Measurements from ENCODE around the gene TNC.

The TNC gene

GRCh38 chr9:115018547-115019435 lies 99.2 kb downstream of the TNC start:
- WGBS (ENCODE audit: extremely low coverage, insufficient coverage, low lambda C conversion rate): no CpG with 5 or more reads among the region's 8 CpGs

GRCh38 chr9:115016344-115016743 lies 101.6 kb downstream of the TNC start:
- H3K9ac ChIP-seq (ENCODE audit: low read length): no peak overlapping the region
- no peaks in the 10 kb centered on the region for H3K36me3 ChIP-seq (ENCODE audit: control insufficient read depth, insufficient read depth, low read length)
- no peak overlapping the region for H3K4me2 ChIP-seq (ENCODE audit: low read length)
- no peaks in the 10 kb centered on the region for H3K79me1 ChIP-seq (ENCODE audit: low read length)
- H3K79me2 ChIP-seq (ENCODE audit: control insufficient read depth, insufficient read depth, low read length): no peaks in the 10 kb centered on the region
- H2AK5ac ChIP-seq (ENCODE audit: low read length): no peak overlapping the region
- no peak overlapping the region for H3K56ac ChIP-seq (ENCODE audit: low read length)
- no peak overlapping the region for H2BK5ac ChIP-seq (ENCODE audit: low read length)
- H3K23ac ChIP-seq (ENCODE audit: low read length): no peak overlapping the region
- WGBS (ENCODE audit: extremely low coverage, insufficient coverage, low lambda C conversion rate): no CpG with 5 or more reads among the region's 5 CpGs
- H2BK120ac ChIP-seq (ENCODE audit: low read depth, low read length): no peak overlapping the region
- H3K4me1 ChIP-seq (ENCODE audit: control insufficient read depth, low read depth, low read length): no peaks in the 10 kb centered on the region
- H4K5ac ChIP-seq (ENCODE audit: low read length): no peak overlapping the region
- no peaks in the 10 kb centered on the region for H3K27me3 ChIP-seq (ENCODE audit: insufficient read depth, low read length, poor library complexity)
- no peak overlapping the region for H2BK15ac ChIP-seq (replicated peaks; ENCODE audit: low read depth)
- no peak overlapping the region for H3K18ac ChIP-seq (ENCODE audit: low read length)
- no peak overlapping the region for H3K4me3 ChIP-seq (ENCODE audit: low read length)
- no peak for DNase-seq
- no peak overlapping the region for H4K8ac ChIP-seq (ENCODE audit: low read depth, low read length)
- no peak overlapping the region for H3K27ac ChIP-seq (ENCODE audit: low read depth, low read length)
- H3K4ac ChIP-seq (ENCODE audit: low read depth, low read length): no peak overlapping the region

More at GRCh38 chr9:115018547-115019435, 99.2 kb downstream of the TNC start:
- no peak overlapping the region for H4K8ac ChIP-seq (ENCODE audit: low read depth, low read length)
- H3K23ac ChIP-seq (ENCODE audit: low read length): no peak overlapping the region
- H2BK120ac ChIP-seq (ENCODE audit: low read depth, low read length): no peak overlapping the region
- no peak overlapping the region for H2BK5ac ChIP-seq (ENCODE audit: low read length)
- no peak overlapping the region for H2AK5ac ChIP-seq (ENCODE audit: low read length)
- H3K4me3 ChIP-seq (ENCODE audit: low read length): no peak overlapping the region
- no peak overlapping the region for H3K4ac ChIP-seq (ENCODE audit: low read depth, low read length)
- no peak overlapping the region for H3K18ac ChIP-seq (ENCODE audit: low read length)
- no peak overlapping the region for H3K27ac ChIP-seq (ENCODE audit: low read depth, low read length)
- no peak overlapping the region for H3K56ac ChIP-seq (ENCODE audit: low read length)
- peaks cover 7% of the 10 kb centered on the region for H3K36me3 ChIP-seq (ENCODE audit: control insufficient read depth, insufficient read depth, low read length)
- H4K5ac ChIP-seq (ENCODE audit: low read length): no peak overlapping the region
- no peaks in the 10 kb centered on the region for H3K79me1 ChIP-seq (ENCODE audit: low read length)
- H2BK15ac ChIP-seq (replicated peaks; ENCODE audit: low read depth): no peak overlapping the region
- H3K4me1 ChIP-seq (ENCODE audit: control insufficient read depth, low read depth, low read length): no peaks in the 10 kb centered on the region
- peak; percentile 27 for DNase-seq
- no peak overlapping the region for H3K9ac ChIP-seq (ENCODE audit: low read length)
- no peak overlapping the region for H3K4me2 ChIP-seq (ENCODE audit: low read length)
- H3K79me2 ChIP-seq (ENCODE audit: control insufficient read depth, insufficient read depth, low read length): no peaks in the 10 kb centered on the region
- no peaks in the 10 kb centered on the region for H3K27me3 ChIP-seq (ENCODE audit: insufficient read depth, low read length, poor library complexity)

DNA sequence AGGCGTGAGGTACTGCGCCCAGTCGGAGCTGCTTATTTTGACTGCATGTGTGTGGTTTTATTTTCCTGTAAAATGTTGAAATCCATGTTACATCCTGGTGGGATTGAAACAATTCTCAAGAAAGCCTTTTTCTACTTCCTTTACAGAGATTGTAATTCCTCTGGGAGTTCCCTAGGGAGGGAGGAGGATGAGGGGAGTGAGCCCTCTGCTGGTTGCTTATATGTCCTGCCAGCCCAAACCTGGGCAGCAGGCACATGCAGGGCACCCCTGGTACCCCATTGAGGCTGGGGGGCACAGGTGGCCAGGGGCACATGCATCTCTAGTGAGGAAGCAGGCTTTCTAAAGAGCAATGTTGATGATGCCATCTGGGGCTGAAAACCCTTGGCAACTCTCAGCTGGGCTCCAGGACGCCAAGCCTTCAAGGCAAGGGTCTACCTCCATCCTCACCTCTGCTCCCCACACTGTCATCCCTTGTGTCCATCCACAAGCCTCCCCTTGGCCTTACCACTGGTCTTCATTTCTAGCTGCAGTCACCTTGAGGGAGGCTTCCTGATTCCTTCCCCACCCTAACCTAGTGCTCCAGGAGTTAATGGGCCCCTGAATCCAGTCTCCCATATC lies 102.8 kb downstream of the TNC start:
- no peak overlapping the region for H3K4ac ChIP-seq (ENCODE audit: low read depth, low read length)
- no peak overlapping the region for H4K8ac ChIP-seq (ENCODE audit: low read depth, low read length)
- no peak overlapping the region for H2BK15ac ChIP-seq (replicated peaks; ENCODE audit: low read depth)
- no peak overlapping the region for H2BK5ac ChIP-seq (ENCODE audit: low read length)
- no peak overlapping the region for H2AK5ac ChIP-seq (ENCODE audit: low read length)
- no peaks in the 10 kb centered on the region for H3K36me3 ChIP-seq (ENCODE audit: control insufficient read depth, insufficient read depth, low read length)
- H3K79me1 ChIP-seq (ENCODE audit: low read length): no peaks in the 10 kb centered on the region
- H3K27me3 ChIP-seq (ENCODE audit: insufficient read depth, low read length, poor library complexity): no peaks in the 10 kb centered on the region
- no peak overlapping the region for H4K5ac ChIP-seq (ENCODE audit: low read length)
- H3K18ac ChIP-seq (ENCODE audit: low read length): no peak overlapping the region
- no peak overlapping the region for H3K9ac ChIP-seq (ENCODE audit: low read length)
- H3K23ac ChIP-seq (ENCODE audit: low read length): no peak overlapping the region
- no peak overlapping the region for H3K27ac ChIP-seq (ENCODE audit: low read depth, low read length)
- H3K56ac ChIP-seq (ENCODE audit: low read length): no peak overlapping the region
- no peak overlapping the region for H3K4me3 ChIP-seq (ENCODE audit: low read length)
- H2BK120ac ChIP-seq (ENCODE audit: low read depth, low read length): no peak overlapping the region
- DNase-seq: peak; percentile 70
- H3K4me2 ChIP-seq (ENCODE audit: low read length): no peak overlapping the region
- H3K4me1 ChIP-seq (ENCODE audit: control insufficient read depth, low read depth, low read length): no peaks in the 10 kb centered on the region
- no CpG with 5 or more reads among the region's 4 CpGs for WGBS (ENCODE audit: extremely low coverage, insufficient coverage, low lambda C conversion rate)
- H3K79me2 ChIP-seq (ENCODE audit: control insufficient read depth, insufficient read depth, low read length): no peaks in the 10 kb centered on the region

DNA sequence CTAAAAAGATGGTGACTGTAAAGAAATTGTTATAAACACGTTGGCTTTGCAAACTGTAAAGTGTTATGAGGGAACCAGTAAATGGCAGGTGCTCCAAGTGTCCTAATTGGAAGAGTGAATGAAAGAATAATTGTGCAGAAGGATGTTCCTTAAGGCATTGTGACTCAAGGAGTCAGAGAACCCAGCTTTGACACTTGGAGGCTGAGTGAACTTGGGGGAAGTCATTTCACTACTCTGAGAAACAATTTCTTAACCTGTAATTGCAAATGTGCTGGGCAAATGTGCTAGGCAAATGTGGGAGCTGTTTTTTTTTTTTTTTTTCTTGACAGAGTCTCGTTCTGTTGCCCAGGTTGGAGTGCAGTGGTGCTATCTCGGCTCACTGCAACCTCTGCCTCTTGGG lies 103.5 kb downstream of the TNC start:
- Histone ChIP-seq H3K9ac (ENCODE audit: low read length) (no peak overlapping the region), H3K4ac (ENCODE audit: low read depth, low read length) (no peak overlapping the region), H4K8ac (ENCODE audit: low read depth, low read length) (no peak overlapping the region), H2BK120ac (ENCODE audit: low read depth, low read length) (no peak overlapping the region), H3K4me3 (ENCODE audit: low read length) (no peak overlapping the region), H3K27me3 (ENCODE audit: insufficient read depth, low read length, poor library complexity) (no peaks in the 10 kb centered on the region), H3K4me1 (ENCODE audit: control insufficient read depth, low read depth, low read length) (no peaks in the 10 kb centered on the region), H3K79me2 (ENCODE audit: control insufficient read depth, insufficient read depth, low read length) (no peaks in the 10 kb centered on the region), H2BK15ac (replicated peaks; ENCODE audit: low read depth) (no peak overlapping the region), H3K27ac (ENCODE audit: low read depth, low read length) (no peak overlapping the region), H3K79me1 (ENCODE audit: low read length) (no peaks in the 10 kb centered on the region), H3K18ac (ENCODE audit: low read length) (no peak overlapping the region), H4K5ac (ENCODE audit: low read length) (no peak overlapping the region), H3K56ac (ENCODE audit: low read length) (no peak overlapping the region), H3K23ac (ENCODE audit: low read length) (no peak overlapping the region), H2AK5ac (ENCODE audit: low read length) (no peak overlapping the region), H2BK5ac (ENCODE audit: low read length) (no peak overlapping the region), H3K4me2 (ENCODE audit: low read length) (no peak overlapping the region), H3K36me3 (ENCODE audit: control insufficient read depth, insufficient read depth, low read length) (no peaks in the 10 kb centered on the region)
- WGBS (ENCODE audit: extremely low coverage, insufficient coverage, low lambda C conversion rate): no CpG with 5 or more reads among the region's 3 CpGs
- no peak for DNase-seq

DNA sequence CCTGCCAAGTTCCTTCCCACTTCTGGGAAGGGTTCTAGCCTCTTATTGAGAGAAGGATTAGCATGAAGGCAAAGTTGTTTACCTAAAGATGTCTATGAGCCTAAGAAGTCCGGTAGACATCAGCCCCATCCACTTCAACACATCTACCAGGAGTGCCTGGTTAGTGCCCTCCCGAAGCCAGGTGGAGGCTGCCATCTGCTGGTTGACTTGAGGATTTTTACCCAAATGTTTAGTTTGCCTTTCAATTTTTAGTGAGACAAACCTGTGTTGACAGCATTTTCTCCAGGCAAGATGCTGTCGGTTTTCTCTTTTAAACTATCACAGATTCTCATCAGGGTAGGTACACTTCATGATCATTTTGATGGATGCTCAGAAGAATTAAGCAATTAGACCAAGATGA lies 104.0 kb downstream of the TNC start:
- WGBS (ENCODE audit: extremely low coverage, insufficient coverage, low lambda C conversion rate): no CpG with 5 or more reads among the region's 3 CpGs
- H3K27ac ChIP-seq (ENCODE audit: low read depth, low read length): no peak overlapping the region

More for the DNA sequence above, 104.0 kb downstream of the TNC start:
- no peak overlapping the region for H4K5ac ChIP-seq (ENCODE audit: low read length)
- no peak overlapping the region for H4K8ac ChIP-seq (ENCODE audit: low read depth, low read length)
- no peak overlapping the region for H3K9ac ChIP-seq (ENCODE audit: low read length)
- no peaks in the 10 kb centered on the region for H3K4me1 ChIP-seq (ENCODE audit: control insufficient read depth, low read depth, low read length)
- no peak overlapping the region for H2BK5ac ChIP-seq (ENCODE audit: low read length)
- no peak overlapping the region for H3K4ac ChIP-seq (ENCODE audit: low read depth, low read length)
- no peaks in the 10 kb centered on the region for H3K36me3 ChIP-seq (ENCODE audit: control insufficient read depth, insufficient read depth, low read length)
- no peak overlapping the region for H3K4me3 ChIP-seq (ENCODE audit: low read length)
- no peak overlapping the region for H3K18ac ChIP-seq (ENCODE audit: low read length)
- H2BK15ac ChIP-seq (replicated peaks; ENCODE audit: low read depth): no peak overlapping the region
- H2AK5ac ChIP-seq (ENCODE audit: low read length): no peak overlapping the region
- H2BK120ac ChIP-seq (ENCODE audit: low read depth, low read length): no peak overlapping the region
- H3K23ac ChIP-seq (ENCODE audit: low read length): no peak overlapping the region
- no peak overlapping the region for H3K56ac ChIP-seq (ENCODE audit: low read length)
- DNase-seq: peak; percentile 83
- no peaks in the 10 kb centered on the region for H3K27me3 ChIP-seq (ENCODE audit: insufficient read depth, low read length, poor library complexity)
- no peak overlapping the region for H3K4me2 ChIP-seq (ENCODE audit: low read length)
- no peaks in the 10 kb centered on the region for H3K79me2 ChIP-seq (ENCODE audit: control insufficient read depth, insufficient read depth, low read length)
- no peaks in the 10 kb centered on the region for H3K79me1 ChIP-seq (ENCODE audit: low read length)
